ENCODE results near the gene CAPN15.
A peak's percentile ranks its signal among the peaks of the same experiment; 100 is the strongest.

The CAPN15 gene

DNA sequence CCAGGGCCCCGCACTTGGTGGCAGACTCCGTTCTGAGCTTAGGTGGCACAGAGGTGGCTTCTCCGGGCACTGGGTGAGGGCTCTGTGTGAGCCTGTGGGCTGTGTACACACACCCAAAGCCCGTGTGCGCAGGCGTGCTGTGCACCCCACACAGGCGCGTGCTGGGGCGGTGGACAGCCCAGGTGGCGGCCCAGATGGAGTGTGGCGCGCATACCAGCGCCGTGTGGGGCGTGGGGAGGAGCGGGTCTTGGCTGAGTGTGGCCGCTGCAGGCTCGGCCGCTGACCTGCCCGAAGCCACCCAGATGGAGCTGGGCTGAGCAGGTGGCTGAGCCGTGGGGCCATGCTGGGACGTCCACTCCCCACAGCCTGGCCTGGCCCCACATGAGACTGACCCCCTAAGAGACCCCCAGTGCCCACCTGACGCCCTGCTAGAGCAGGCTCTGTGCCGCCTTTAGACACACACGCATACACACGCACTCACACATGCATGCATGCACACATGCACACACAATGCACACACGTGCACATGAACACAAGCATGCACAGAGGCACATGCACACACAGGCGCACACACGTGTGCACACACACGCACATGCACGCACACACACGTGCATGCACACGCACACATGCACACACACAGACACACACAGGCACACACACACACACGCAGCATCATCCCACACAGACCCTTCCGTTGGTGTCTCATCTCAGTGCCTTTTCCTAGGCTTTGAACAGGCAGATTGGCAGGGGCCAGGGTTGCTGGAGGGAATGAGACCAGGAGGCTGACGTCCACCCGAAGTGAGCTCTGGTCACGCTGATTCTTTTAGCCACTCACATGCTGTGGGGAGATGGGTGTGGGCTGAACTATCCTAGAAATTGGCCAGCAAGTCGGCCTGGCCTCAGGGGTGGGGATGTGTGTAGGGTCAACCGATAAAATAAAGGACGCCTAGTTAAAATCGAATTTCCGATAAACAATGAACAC, 34.7 kb downstream of the CAPN15 start:
- no peak for DNase-seq (ENCODE audit: low read depth)

DNA sequence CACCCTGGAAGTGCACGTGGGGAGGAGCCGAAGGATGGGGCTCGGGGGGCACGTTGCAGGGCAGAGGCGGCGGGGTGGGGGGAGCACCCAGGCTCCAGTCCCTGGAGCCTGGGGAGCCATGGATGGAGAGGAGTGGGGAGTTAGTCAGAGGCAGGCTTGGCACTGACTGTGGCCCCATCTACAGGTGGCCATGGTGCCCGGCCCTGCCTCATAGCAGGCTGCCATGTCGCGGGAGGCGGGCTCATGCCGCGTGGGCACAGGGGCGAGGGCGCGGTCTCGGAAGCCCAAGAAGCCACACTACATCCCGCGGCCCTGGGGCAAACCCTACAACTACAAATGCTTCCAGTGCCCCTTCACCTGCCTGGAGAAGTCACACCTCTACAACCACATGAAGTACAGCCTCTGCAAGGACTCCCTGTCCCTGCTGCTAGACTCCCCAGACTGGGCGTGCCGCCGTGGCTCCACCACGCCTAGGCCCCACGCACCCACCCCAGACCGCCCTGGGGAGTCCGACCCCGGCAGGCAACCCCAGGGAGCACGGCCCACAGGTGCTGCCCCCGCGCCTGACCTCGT, 35.6 kb downstream of the CAPN15 start:
- DNase-seq (ENCODE audit: low read depth): no peak

DNA sequence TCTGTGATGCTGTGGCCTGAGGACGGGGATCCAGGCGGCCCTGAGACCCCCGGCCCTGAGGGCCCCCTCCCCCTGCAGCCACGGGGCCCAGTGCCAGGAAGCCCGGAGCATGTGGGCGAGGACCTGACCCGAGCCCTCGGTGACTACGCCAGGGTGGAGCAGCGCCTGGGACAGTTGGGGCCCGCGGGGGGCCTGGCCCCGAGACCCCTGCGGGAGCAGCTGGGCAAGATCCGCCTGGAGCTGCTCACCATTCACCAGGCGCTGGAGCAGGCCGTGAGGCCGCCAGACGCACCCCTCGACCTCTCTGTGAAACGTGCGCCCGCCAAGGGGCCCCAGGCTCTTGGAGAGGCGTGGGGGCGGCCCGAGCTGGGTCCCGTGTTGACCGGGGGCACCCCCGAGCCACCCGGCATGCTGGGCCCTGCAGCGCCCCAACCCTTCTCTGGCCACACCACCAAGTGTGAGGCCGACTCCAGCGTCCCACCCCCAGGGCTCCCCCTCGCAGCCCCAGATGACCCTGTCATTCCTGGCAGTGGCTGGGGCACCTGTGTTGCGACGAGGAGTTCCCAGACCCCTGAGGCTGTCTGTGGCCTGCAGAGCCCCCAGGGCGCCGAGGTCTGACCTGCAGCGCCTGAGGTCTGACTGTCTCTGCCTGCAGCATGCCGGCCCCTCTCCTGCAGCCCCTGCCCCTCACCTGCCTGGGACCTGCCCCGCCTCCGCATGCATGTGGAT, 37.3 kb downstream of the CAPN15 start:
- no peak for DNase-seq (ENCODE audit: low read depth)

DNA sequence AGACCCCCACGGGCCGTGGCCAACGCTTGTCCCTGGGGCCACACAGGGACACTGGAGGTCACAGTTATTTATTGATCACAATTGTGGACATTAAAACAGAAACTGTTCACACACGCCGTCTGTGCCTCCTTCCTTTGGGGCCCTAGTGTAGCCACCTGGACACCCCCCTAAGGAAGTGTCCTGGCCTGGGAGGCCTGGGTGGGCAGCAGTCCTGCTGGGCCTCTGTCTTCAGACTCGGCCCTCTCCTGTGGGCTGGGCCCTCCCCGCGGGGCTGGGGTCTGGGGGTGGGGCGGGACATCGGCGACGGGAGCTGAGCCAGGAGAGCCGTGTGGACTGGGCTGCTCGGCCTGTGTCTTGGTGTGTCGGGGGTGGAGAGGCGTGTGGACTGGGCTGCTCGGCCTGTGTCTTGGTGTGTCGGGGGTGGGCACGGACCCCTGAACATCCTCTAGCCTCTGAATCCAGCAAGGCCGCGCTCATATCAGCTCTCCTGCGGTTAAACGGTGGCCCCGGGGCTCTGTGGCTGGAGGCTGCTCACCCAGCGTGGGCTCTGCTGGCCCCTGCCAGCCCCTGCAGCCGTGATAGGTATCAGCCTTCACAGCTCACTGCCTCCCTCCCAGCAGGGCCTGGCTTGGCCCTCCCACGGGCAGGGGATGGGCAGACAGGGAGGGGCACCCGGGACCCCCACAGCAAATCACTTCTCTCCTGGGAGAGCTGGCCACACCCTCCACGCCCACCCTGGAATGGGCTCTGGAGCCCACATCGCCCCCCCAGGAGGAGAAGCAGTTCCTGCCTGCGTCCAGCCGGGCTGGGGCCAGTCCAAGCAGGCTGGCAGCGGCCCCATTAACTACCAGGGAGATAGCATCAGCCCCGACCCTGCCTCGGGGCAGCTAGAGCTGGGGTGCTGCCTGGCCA, 38.2 kb downstream of the CAPN15 start:
- no peak for DNase-seq (ENCODE audit: low read depth)

DNA sequence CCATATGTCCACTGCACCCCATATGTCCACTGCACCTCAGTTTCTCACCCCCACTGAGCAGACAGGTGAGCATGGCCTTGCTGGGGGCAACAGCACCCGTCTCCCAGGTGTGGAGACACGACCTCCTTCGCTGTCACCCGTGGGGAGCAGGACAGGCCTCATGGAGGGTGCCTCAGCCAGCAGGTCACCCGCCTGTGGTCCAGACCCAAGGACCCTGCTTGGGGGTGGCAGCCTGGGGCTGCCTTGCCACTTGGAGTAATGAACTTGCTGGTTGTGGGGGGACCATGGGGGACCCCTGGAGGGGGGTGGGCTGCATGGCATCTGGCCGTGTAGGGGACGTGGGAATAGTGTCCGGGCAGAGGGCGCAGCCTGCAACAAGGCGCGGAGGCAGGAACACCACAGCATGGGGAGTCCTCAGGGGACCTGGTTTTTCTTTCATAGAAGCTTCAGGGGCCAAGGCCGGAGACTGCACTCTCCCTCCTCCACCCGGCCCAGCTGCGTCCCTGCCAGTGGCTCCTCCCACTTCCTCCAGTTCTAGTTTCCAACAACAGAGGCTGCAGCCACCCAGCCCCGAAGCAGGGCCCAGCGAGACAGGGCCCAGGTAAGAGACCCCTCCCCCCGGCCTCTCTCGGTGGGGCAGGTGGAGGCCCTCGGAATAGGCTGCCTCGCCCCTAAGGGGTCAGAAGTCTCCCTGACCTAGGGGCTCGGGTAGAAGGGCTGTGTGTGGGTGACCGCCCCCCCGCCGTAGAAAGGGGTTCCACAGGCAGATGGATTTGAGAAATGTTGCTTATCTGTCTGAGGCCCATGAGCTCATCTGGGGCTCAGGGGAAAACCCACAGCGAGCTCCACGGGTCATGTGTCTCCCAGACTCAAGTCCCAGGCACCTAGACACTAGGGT, 39.2 kb downstream of the CAPN15 start, which contains the start of gene NHLRC4:
Gene NHLRC4 (plus strand): TSS at position 531 of the 898 bp plus-strand sequence. CDS start 1,043 bp downstream, outside the sequence.
- DNase-seq (ENCODE audit: low read depth): no peak

DNA sequence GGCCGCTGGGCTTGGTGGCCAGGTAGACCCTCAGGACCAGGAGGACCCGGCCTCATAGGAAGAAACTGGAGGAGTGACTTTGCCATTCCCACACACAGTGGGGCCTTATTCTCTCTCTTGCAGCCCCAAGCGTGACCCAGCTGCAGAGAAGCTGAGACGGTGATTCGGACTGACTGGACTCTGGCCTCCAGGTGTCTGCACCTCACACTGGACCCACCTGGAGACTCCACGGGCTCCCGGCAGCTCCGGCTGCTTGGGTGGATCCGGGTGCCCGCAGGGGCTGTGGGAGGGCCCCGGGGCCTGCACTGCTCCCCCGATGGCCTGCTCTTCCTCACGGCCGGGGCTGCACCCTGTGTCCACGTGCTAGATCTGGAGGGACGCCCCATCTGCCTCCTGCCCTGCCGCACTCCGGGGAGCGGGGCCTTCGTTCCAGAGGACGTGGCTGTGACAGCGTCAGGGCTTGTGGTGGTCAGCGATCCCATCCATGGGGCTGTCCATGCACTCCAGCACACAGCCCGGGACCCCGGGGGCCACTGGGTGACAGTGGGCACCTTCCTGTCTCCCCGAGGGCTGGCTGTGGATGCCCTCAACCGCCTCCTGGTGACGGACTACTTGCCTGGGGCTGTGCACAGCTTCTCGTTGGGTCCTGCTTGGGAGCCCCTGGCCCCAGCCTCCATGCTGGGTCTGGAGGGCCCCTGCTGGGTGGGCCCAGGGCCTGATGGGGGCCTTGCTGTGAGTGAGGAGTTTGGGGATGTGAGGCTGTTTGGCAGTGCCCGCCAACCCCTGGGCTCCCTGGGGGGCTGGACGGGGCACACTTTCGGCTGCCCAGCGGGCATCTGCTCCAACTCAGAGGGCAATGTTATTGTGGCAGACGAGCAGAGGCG, 40.1 kb downstream of the CAPN15 start:
- DNase-seq (ENCODE audit: low read depth): no peak

DNA sequence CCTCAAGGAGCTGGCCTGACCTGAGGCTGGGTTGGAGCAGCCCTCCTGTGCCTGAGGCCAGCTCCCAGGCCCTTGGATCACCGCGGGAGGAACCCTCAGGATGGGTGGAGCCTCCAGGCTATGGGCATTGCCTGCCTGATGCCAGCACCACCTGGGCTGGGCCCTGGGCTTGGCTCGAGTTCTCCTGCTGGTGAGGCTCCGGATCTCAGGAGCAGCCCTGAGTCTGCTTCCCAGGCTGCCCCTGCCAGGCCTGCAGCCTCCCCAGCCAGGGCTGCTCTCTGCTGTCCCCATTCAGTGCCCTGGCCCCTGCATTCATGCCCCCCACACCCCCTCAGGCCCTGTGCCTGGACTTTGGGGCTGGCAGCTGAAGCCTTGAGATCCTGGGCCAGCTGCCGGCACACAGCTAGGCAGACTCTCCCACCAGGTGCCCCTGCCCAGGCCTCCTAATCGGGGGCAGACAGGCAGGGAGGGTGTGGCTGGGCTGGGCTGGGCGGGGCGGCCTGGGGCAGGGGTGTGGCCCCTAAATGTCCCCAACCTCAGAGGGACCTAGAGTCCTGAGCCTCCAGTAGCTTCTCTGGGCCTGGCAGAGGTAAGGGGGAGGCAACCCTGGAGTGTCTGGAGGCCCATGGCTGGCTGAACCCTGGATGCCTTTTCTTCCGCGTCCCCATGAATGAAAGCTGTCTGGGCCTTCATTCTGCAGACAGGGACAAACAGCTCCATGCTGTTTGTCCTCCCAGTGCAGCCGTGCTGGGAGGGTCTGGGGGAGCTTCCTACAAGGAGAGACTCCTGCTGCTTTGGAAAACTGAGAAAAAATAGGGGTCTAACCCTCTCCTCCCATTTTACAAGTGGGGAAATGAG, 41.1 kb downstream of the CAPN15 start:
- DNase-seq (ENCODE audit: low read depth): no peak

DNA sequence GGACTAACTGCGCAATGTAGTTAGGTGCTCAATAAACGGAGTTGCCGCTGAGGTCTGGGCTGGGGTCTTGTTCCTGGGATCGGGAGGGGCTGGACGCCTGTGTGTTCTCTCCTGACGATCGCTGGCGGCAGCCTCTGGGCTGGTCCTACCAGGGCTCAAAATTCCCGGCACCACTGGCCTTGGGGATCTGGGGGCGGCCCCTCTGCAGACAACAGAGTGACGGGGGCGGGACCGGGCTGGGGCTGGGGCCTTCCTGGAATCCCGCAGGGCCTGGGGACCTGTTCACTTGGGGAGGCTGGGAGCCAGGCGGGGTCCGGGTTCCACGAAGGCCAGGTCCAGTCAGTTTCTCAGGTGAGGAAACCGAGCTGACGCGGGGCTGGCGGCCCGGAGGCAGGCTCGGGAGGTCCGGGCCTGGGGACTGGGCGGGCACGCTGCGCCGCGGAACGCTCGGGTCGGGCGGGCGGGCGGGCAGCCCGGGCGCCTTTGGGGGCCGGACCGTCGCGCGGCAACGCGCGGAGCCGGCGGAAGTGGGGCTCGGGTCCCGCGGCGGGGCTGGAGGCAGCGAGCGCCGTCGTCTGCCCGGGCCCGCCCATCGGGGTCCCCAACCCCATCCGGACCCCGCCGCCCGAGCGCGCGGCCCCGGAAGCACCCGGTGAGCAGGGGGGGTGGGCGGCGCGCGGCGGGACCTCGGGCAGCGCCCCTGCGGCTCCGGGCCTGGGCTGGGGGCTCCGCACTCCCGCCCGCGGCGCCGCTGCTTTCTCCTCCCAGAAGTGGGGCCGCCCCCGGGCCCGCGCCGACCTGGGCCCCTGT, 42.1 kb downstream of the CAPN15 start, which contains the start of gene PIGQ:
Gene PIGQ (plus strand): TSS at position 524 of the 810 bp plus-strand sequence. CDS start 4,107 bp downstream, outside the sequence.
- DNase-seq (ENCODE audit: low read depth): peak; percentile 39

DNA sequence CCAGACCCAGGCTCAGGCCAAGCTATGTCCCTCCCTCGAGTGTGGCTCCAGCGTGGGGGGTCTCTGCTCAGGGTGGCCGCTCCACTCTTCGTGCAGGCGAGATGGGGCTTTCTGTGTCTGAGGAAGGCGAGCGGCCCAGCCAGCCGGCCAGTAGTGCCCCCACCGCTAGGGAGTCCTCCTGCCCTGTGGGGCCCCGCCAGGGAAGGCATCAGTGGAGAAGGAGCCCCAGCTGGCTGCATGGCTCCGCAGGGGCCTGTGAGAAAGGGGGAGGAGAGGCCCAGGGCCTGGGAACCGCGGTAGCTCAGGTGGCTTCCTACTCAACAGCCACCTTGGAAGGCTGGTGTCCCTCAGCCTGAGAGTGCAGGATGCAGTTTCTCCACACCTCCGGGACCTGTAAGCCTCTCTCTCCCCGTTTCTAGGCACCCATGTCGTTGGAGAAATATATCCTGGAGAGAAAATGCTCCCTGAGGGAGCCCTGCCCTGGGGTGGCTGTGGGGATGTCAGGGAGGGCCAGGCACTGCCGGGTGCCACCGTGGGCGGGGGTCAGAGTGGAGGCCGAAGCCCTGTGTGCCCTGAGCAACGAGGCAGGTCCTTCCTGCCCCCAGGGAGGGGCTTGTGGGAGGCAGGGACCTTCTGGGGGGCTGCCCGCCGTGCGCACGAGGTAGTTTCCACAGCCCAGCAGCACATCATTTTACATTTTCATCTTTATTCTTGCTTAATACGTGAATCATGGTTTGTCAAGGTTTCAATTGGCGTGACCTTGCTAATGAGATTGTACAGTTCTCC, 45.5 kb downstream of the CAPN15 start:
- DNase-seq (ENCODE audit: low read depth): no peak

DNA sequence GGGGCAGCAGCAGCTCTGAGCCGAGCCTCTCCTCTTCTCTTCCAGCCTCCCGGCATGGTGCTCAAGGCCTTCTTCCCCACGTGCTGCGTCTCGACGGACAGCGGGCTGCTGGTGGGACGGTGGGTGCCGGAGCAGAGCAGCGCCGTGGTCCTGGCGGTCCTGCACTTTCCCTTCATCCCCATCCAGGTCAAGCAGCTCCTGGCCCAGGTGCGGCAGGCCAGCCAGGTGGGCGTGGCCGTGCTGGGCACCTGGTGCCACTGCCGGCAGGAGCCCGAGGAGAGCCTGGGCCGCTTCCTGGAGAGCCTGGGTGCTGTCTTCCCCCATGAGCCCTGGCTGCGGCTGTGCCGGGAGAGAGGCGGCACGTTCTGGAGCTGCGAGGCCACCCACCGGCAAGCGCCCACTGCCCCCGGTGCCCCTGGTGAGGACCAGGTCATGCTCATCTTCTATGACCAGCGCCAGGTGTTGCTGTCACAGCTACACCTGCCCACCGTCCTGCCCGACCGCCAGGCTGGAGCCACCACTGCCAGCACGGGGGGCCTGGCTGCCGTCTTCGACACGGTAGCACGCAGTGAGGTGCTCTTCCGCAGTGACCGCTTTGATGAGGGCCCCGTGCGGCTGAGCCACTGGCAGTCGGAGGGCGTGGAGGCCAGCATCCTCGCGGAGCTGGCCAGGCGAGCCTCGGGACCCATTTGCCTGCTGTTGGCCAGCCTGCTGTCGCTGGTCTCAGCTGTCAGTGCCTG, 46.7 kb downstream of the CAPN15 start:
- DNase-seq (ENCODE audit: low read depth): no peak

DNA sequence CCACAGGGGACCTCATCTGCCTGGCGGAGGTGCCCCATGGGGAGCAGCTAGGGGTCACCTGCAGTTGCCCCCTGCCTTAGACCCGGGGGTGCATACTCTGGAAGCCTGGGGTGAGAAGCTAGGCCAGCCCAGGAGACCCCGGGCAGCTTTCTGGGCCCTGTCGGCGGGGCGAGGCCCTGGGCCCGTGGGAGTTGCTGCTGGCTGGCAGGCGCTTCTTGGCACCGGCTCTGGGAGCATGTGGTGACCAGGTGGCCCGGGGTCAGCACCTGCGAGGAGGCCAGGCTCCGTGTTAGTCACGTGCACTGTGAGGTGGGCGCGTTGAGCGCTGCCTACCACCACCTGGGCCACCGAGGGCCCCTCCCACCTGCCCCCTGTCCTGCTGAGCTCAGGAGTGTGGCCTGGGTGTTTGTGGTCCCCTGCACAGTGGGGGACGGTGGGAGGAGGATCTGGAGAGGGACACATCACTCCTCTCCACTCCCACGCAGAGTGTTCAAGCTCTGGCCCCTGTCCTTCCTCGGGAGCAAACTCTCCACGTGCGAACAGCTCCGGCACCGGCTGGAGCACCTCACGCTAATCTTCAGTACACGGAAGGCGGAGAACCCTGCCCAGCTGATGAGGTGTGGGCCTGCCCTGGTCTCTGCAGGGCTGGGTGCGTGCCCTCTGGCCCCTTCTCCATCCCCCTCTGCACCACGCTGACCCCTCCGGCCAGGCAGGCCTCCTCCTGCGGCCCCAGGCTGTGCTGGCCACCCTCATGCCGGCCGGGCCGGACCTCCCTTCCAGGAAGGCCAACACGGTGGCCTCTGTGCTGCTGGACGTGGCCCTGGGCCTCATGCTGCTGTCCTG, 48.1 kb downstream of the CAPN15 start:
- no peak for DNase-seq (ENCODE audit: low read depth)

DNA sequence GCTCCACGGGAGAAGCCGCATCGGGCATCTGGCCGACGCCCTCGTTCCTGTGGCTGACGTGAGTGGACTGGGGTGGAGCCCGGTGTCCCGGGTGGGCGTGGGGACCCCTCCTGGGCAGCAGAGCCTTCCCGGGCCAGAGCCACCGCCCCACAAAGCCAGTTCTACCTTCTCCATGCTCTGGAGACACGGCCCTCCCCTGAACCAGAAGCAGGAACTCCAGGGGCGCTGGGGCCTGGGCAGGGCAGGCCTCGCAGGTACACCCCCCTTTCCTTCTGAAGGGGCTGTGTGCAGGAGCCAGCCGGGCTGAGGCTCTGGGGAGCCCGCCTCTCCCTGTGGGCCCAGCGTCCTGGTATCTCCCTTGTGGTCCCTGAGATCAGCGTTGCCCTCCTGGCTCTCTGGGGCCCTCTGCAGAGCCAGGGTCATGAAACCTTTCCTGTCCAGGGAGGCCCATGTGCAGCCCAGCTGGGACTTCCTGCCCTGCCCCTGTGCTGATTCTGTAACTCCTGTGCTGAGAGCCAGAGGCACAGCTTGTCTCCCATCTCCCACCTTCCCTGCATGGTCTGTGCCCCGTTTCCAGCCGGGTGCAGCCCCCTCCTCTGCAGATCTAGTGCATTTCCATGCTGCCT, 48.8 kb downstream of the CAPN15 start:
- no peak for DNase-seq (ENCODE audit: low read depth)

DNA sequence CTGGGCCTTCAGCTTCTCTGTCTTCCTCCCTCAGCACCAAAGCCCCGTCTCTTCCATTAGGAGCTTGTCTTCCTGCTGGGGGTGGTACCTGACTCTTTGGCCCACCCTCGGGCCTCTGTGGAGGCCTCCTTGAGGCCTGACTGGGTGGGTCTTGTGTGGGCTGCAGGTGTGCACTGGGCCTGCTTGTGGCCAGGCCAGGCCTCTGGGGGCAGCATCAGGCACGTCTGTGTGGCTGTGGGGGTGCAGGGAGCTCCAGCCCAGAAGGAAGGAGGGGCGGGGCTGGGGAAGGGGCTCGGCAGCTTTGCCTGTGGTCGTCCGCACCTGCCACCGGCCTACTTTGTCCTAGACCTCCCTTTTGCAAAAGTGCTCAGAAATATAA, 49.3 kb downstream of the CAPN15 start:
- DNase-seq (ENCODE audit: low read depth): no peak

DNA sequence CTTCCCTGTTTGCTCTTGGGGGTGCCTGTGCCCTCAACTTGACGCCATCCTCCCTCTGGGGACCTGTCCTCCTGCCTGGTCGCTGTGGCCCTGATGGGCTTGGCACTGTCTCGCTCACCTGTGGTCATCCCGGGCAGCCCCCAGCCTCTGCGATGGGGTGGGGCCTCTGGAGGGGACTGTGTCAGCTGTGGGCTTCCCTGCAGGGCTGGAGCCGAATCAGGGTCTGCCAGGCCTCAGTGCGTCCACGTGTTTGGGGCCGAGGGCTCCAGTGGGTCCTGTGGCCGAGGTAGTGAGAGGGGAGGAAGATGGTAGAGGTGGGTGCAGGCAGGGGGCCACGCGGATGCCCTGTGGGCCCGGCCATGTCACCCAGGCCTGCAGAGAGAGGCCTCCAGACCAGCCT, 50.3 kb downstream of the CAPN15 start:
- DNase-seq (ENCODE audit: low read depth): no peak
